ENCODE measurements around the gene ASAH2B.
A peak's percentile ranks its signal among the peaks of the same experiment; 100 is the strongest.
"Not testable (repeated sequence)": the region's sequence is repeated elsewhere in the genome, so short reads cannot be mapped to it uniquely, and the experiment has no call there.

The ASAH2B gene

GRCh38 chr10:50739618-50740292, at the start of gene ASAH2B:
ASAH2B (plus strand) TSS chr10:50739936; CDS start chr10:50745131, 5,195 bp downstream.
- peak; percentile 62 for DNase-seq (ENCODE audit: low read depth)

GRCh38 chr10:50697819-50698218, 41.9 kb upstream of the ASAH2B start:
- not testable (repeated sequence) for DNase-seq (ENCODE audit: low read depth)

GRCh38 chr10:50701947-50702346, 37.8 kb upstream of the ASAH2B start:
- not testable (repeated sequence) for DNase-seq (ENCODE audit: low read depth)

GRCh38 chr10:50702997-50703396, 36.7 kb upstream of the ASAH2B start:
- DNase-seq (ENCODE audit: low read depth): not testable (repeated sequence)

GRCh38 chr10:50704436-50705079, 35.2 kb upstream of the ASAH2B start:
- not testable (repeated sequence) for DNase-seq (ENCODE audit: low read depth)

- DNase-seq (ENCODE audit: low read depth): not testable (repeated sequence)
Measured at GRCh38 chr10:50706006-50706405, 33.7 kb upstream of the ASAH2B start.

DNA sequence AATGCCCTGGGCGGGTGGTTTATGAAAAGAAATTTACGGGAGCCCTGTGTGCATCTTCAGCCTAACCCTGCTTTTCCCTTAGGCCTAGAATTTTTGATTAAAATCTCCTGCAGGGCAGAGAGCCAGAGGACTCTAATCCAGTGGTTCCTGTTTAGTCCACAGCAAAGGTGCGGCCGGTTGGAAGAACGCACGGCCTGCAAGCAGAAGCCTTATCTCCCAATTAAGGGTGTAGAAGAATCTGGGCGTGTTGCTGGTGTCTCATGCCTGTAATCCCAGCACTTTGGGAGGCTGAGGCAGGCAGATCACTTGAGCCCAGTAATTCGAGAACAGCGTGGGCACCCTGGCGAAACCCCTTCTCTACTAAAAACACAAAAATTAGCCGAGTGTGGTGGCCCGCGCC, 29.5 kb upstream of the ASAH2B start:
- DNase-seq (ENCODE audit: low read depth): not testable (repeated sequence)

DNA sequence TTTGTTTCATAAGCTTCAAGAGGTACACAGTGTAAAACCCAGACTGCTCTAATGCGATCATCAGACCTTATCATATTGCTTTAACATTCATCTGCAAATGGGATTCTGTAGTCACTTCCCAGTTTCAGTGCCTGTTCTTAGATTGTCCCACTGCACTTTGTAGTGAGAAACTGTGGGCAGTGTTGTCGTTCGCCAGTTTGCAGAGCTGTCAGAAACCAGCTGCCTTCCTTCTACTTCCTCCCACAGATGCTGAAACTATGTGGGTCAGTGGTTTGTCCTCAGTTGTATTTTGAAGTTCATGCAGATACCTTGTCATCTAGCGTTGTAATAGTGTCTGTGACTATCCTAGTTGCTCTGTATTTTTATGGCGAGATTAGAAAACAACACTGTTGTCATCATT, 15.9 kb upstream of the ASAH2B start:
- not testable (repeated sequence) for DNase-seq (ENCODE audit: low read depth)

- DNase-seq (ENCODE audit: low read depth): not testable (repeated sequence)
Measured at GRCh38 chr10:50728112-50728511, 11.6 kb upstream of the ASAH2B start.

DNA sequence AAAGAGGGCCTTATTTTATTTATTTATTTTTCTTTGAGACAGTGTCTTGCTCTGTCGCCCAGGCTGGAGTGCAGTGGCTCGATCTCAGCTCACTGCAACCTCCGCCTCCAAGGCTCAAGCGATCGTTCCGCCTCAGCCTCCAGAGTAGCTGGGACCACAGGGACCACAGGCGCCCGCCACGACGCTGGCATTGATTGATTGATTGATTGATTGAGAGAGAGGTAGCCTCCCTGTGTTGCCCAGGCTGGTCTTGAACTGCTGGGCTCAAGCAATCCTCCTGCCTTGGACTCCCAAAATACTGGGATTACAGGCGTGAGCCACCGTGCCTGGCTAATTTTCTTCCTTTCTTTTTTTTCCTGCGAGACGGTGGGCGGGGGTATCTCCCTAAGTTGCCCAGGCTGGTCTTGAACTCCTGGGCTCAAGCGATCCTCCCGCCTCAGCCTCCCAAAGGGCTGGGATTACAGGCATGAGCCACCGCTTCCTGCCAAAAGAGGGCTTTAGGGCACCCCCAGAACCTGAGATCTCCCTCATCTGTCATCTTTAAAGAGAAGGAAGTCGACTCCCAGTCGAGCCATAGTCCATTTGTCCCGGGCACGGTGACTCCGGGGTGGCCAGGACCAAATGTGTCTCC, 634 bp upstream of the ASAH2B start:
- DNase-seq (ENCODE audit: low read depth): not testable (repeated sequence)

GRCh38 chr10:50740293-50740648, 535 bp downstream of the ASAH2B start:
- DNase-seq (ENCODE audit: low read depth): peak; percentile 47

GRCh38 chr10:50742820-50743219, 3.1 kb downstream of the ASAH2B start:
- not testable (repeated sequence) for DNase-seq (ENCODE audit: low read depth)

GRCh38 chr10:50766774-50767513, 27.2 kb downstream of the ASAH2B start:
- DNase-seq (ENCODE audit: low read depth): peak; percentile 85

DNA sequence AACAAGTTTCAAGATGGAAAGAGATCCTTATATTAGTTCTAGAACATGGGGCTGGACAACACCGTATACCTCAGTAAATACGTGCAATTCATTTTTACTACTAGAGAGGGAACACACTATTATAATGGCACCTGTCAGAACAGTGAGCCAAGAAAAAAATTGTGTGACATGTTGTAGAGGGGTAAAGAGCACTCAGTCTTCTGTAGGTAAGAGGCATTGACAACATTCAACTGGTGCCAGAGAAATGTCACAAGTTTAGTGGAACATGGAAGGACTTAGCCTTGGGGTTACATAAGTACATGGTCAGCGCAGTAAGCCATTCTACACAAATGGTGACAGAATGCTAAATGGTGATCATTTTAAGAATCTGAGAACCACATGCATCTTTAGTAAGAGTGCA, 32.3 kb downstream of the ASAH2B start:
- not testable (repeated sequence) for DNase-seq (ENCODE audit: low read depth)

- not testable (repeated sequence) for DNase-seq (ENCODE audit: low read depth)
Measured at GRCh38 chr10:50774868-50775267, 35.1 kb downstream of the ASAH2B start.

- peak; percentile 54 for DNase-seq (ENCODE audit: low read depth)
Measured at GRCh38 chr10:50780036-50780435, 40.3 kb downstream of the ASAH2B start.

DNA sequence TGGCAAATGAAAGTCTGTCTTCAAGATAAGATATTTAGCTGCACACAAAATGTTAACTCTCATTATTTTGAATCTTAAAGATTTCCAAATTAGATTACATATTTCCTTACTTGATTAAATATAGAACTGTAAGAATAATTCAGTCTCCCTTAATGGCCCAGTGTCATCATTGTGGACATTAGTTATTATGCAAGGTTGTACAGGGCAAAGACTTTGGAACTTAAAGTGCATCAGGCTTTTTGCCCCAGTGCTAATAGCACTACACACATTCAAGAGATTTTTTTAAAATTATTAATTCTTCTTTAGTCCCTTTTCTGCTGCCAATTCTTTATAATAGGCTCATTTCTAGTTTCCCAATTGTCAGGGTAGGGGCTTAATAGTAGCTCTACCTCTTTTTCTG, 42.3 kb downstream of the ASAH2B start:
- DNase-seq (ENCODE audit: low read depth): not testable (repeated sequence)

- not testable (repeated sequence) for DNase-seq (ENCODE audit: low read depth)
Measured at GRCh38 chr10:50787962-50788361, 48.2 kb downstream of the ASAH2B start.

GRCh38 chr10:50788951-50789945, 49.5 kb downstream of the ASAH2B start:
- DNase-seq (ENCODE audit: low read depth): peak; percentile 35

- DNase-seq (ENCODE audit: low read depth): no peak
Measured at GRCh38 chr10:50794490-50794889, 54.8 kb downstream of the ASAH2B start.

DNA sequence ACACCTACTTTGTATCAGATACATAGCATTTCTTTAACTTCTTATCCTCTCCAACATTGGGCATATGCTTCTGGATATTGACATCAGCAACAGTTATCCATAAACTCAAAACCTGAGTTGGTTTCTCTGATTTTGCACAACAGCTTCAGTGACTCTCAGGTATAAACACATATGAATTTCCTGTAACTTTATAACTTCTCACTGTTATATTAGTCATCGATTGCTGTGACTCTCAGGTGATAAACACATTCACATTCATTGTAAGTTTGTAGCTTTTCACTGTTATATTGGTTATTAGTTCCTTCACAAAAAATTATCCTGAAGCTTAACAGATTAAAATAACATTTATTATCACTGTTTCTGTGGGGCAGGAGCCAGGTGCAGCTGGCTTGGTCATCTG, 57.0 kb downstream of the ASAH2B start:
- no peak for DNase-seq (ENCODE audit: low read depth)
